Activated CD4-positive, alpha-beta T cell treated with anti-CD3 and anti-CD28 coated beads for 4 hours (primary cell): ENCODE results near the gene CLRN2.
A peak's percentile ranks its signal among the peaks of the same experiment; 100 is the strongest.
"Not testable (repeated sequence)": the region's sequence is repeated elsewhere in the genome, so short reads cannot be mapped to it uniquely, and the experiment has no call there.

Source experiments
- DNase-seq, 2 donors: peaks; one replicate each; pipeline ENCODE4 v3.0.0-alpha.2; 2020

CLRN2 gene

GRCh38 chr4:17510582-17510981 lies 4.4 kb upstream of the CLRN2 start:
- DNase-seq = no peak

DNA sequence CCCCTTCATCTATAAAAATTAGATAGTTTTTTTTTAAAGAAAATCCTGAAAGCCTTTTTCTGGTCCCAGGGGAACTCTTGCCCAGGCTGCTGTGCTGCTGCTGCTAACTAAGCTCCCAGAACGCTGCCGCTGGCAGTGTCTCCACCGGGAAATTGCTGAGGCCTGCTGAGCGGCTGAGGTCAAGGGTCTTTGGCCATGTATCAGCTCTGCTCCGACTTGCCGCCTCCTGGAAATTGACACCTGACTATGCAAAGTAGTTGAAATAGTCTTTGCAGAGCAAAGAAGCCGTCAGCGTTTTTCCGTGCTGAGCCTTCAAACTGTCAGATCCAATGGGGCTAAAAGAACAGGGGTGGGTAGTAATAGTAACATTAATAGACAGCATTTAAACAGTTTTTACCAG lies 3.9 kb upstream of the CLRN2 start:
- DNase-seq = no peak

- DNase-seq = peak; percentile 45 to 60
Measured at GRCh38 chr4:17511509-17511949, 3.4 kb upstream of the CLRN2 start.

DNA sequence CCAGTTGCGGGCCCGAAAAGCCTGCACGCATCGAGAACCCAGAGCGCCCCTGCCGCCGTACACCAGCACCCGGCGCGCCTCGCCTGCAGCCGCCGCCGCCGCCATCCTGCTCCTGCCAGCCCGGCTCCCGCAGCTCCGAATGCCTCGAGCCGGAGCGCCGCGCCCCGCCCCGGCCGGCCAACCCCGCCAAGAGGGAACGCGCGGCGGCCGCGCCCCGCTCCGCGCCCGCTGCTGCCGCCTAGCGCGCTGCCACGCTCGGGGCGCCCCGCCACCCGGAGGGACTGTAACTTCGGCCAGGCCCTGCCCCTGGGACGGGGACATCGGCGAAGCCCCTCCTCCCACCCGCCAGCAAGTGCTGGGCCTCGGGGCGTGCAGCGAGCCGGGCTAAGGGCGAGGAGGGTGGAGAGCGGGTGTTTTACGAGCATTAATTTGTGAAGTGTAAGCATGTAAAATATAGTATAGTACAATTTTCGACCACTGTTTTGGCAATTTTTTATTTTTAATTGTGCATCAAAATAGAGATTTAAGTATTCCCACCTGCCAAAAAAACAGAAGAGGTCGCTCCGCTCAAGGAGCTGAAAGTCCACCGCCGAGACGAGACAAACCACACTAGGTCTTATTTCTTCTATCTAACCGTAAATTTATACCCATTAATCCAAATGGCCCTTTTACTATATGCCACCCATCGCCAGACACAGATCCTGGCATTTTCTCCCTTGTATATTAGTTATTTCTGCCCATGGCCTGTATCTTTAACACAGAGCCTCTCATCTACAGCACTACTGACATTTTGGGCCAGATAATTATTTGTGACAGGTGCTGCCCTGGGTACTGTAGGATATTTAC lies 2.8 kb upstream of the CLRN2 start, which contains the start of gene QDPR:
Gene QDPR, minus strand, starts transcription at position 141 of the 846 bp plus-strand sequence. Its CDS starts 36 bp downstream, at position 105.
- peak; percentile 66 for DNase-seq

DNA sequence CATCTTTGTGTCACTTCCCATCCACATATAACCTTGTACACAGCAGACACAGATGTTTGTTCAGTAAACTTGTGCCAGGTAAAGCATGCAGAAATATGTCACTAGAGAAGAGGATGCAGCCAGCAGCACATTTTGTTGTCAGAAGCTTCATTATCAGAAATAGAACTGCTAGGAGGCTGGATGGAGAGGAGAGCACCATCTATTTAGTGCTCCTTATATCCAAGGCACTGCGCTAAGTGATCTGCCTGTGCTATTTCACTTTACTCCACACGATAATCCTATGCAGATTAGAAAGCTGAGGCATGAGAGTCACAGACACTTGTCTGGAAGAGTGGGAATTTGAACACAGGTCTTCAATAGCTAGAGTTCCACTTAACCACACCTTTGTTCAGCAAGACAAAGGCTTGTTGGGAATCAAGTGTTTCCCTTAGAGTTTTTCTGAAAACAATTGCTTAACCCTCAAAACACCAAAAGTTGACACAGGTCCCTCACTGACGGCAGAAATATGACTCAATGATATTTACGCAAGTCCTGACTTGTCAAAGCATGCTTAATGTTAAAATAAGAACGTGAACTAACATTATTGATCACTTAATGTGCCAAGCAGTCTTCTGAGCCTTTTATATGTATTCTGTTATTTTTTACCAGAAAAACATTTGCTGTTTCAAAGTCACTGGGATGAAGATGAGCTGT lies 1.8 kb upstream of the CLRN2 start:
- no peak for DNase-seq

DNA sequence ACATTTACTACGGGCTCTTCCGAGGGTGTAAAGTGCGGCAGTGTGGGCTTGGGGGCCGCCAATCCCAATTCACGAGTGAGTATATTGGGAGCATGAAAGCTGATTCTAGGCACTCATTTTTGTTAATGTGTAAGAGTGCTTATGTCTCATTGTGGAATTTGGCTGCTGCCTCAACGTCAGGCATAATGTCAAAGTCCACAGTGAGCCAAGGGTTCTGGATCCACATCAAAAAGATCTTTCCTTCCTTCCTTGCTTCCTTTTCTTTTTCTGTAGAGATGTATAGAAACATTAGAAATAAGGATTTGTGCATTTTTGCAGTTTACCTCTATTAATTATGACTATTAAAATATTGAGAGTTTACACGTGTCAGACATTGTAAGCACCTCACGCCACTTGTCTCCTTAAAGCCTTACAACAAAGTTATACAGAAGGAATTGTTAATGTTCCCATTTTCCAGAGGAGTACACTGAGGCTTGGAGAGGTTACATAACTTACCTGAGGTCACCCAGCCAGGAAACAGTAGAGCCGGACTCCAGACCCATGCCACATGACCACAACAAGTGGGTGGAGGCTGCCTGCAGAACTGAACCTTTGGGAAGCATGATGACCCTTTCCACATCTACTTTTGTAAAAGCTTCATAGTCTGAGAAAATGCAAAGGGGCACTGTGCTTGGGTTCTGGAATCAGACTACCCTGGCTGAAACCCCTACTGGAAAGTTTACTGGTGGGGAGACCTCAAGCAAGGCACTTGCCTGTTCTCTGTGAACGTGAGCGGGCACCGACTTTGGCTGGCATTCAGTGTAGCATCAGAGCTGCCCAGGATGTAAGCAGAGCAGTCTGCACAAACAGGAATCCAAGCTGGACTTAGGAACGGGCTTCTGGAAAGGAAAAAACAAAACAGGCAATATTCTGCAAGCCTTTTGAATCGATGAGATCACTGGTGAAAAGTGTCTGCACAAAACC lies 761 bp downstream of the CLRN2 start:
- DNase-seq = no peak

- DNase-seq = no peak
Measured at GRCh38 chr4:17516980-17517379, 2.0 kb downstream of the CLRN2 start.

- DNase-seq = no peak
Measured at GRCh38 chr4:17517664-17518063, 2.7 kb downstream of the CLRN2 start.

DNA sequence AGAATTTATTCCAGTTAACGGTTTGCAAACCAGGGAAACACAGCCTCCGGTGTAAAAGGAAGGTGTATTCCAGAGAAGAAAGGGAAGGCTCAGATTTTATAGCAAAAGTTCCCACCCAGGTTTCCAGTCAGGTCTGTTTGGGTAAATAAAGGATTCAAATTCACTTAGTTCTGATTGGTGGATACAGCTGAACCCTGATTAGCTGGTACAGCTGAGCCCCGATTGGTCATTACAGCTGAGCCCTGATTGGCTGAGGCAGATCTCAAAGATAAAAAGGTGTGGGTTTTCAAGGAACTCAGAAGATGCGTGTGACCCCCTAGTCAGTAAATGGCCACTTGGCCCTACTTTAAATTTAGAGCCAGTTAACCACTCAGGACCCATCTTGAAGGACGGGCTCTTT lies 6.6 kb downstream of the CLRN2 start:
- no peak for DNase-seq

DNA sequence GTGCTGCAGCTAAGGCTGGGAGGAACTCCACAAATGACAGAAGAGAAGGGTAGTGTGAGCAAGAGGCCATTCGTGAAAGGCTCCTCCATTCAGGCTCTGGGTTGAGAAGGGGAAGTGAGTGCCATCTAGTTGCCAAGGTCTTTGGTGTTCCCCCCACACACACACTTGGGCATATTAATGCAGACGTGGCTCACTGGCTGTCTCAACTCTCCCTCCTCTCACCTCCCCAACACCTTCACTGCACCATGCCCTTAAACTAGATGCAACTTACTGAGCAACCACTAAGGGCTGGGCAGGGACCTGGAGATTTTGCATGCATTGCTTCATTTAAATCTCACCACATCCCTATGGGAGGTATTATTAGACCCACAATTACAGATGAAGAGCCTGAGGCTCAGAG lies 8.7 kb downstream of the CLRN2 start:
- DNase-seq = no peak

- no peak for DNase-seq
Measured at GRCh38 chr4:17526695-17527477, 11.9 kb downstream of the CLRN2 start.

DNA sequence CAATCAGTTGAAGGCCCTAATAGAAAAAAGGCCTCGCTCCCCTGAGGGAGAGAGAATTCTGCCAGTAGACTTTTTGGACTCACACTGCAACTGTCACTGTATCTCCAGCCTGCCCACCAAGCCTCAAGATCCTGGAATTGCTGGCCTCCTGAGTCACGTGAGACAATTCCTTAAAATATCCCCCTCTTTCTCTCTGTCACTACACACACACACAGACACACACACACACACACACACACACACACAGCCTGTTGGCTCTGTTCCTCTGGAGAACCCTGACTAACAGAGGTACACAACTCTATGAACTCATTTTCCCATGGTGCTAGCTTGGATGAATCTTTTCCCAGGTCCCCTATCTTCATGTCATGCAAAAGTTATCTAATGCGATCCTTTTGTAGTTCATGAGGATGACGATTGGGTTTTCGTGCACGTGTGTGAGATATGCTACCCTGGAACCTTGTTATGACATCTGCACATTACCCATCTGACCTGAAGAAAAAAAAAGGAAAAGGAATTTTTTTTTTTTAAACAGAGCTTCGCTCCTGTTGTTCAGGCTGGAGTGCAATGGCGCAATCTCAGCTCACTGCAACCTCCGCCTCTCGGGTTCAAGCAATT lies 13.7 kb downstream of the CLRN2 start:
- DNase-seq = no peak

GRCh38 chr4:17531538-17532285 lies 16.7 kb downstream of the CLRN2 start:
- DNase-seq = no peak

DNA sequence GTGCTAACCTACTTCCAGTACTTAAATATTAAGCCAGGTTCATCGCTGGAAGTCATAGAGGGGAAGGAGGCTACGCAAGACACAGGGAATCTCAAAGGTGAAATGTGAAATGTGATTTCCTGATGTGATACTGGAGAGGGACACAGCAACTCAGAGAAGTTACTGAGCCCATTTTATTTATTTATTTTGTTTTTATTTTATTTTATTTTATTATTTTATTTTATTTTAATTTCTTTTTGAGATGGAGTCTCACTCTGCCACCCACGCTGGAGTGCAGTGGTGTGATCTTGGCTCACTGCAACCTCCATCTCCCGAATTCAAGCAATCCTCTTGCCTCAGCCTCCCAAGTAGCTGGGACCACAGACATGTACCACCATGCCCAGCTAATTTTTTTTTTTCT lies 19.7 kb downstream of the CLRN2 start:
- DNase-seq = no peak

DNA sequence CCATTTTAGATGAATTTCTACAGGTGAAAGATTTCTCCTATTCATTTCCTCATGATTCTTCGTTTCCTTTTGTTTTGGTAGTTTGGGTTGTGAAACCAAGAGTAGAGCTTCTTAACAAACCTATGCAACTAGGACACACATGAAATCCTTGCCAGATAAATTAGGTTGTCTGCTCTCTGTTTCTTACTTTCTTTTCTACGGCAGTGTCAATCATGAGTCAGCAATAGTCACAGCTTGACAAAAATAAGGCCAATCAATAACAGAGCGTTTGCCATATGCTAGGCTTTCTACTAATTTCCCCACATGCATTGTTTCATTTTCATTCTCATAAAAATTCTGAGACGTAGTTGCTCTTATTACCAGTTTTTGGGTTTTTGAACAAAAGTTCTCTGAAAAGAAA lies 20.3 kb downstream of the CLRN2 start:
- no peak for DNase-seq

DNA sequence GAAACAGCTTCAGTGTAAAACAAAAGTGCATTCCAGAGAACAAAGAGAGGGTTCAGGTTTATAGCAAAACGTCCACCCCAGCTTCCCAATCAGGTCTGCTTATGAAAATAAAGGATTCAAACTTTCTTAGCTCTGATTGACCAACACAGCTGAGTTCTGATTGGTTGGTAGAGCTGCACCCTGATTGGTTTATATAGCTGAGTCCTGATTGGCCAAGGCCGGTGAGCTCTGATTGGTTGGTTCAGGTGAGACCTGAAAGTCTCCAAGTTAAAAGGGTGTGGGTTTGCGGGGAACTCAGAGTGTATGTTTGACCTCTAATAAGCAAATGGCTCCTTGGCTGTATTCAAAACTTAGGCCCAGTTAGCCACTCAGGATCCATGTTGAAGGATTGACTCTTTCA lies 20.9 kb downstream of the CLRN2 start:
- no peak for DNase-seq

DNA sequence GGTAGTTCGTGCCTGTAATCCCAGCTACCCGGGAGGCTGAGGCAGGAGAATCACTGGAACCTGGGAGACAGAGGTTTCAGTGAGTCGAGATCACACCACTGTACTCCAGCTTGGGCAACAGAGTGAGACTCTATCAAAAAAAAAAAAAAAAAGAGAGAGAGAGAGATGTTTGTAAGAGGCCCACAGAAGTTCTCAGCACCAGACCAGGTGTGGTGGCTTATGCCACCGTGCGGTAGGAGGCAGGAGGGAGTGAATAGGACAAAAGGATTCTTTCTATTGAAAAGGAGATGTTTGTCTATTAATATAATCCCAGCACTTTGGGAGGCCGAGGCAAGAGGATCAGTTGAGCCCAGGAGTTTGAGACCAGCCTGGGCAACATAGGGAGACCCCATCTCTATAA lies 22.1 kb downstream of the CLRN2 start:
- DNase-seq = not testable (repeated sequence)

- DNase-seq = no peak
Measured at GRCh38 chr4:17544205-17544604, 29.2 kb downstream of the CLRN2 start.

DNA sequence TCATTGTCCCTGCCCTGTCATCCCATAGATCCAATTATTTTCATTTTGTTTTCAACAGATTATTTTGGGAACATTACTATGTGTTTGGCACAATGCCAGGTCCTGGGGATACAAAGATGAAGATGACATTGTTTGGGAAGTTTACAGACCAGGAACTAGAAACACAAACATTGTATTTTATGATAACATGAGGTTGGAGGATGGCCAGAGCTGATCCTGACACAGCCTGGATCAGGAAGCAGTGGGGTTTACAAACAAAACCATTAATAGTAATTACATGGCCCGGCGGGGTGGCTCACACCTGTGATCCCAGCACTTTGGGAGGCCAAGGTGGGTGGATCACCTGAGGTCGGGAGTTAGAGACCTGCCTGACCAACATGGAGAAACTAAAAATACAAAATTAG lies 29.9 kb downstream of the CLRN2 start:
- DNase-seq = no peak

- no peak for DNase-seq
Measured at GRCh38 chr4:17545374-17546140, 30.6 kb downstream of the CLRN2 start.
